Measurements from ENCODE around the gene TLCD3A.
A peak's percentile ranks its signal among the peaks of the same experiment; 100 is the strongest.
"Not testable (repeated sequence)": the region's sequence is repeated elsewhere in the genome, so short reads cannot be mapped to it uniquely, and the experiment has no call there.

Gene TLCD3A

GRCh38 chr17:732067-732901 lies at the start of gene TLCD3A:
Gene TLCD3A (plus strand): TSS chr17:732596. CDS start chr17:732648, 52 bp downstream.
- DNase-seq = peak; percentile 33 to 48

- no peak for DNase-seq
Observed at GRCh38 chr17:683040-683439, 49.4 kb upstream of the TLCD3A start.

GRCh38 chr17:683499-684254 lies 48.7 kb upstream of the TLCD3A start:
- DNase-seq = no peak

- no peak for DNase-seq
Observed at GRCh38 chr17:685006-685405, 47.4 kb upstream of the TLCD3A start.

- DNase-seq = no peak
Observed at GRCh38 chr17:688100-688989, 44.1 kb upstream of the TLCD3A start.

- DNase-seq = no peak
Observed at GRCh38 chr17:689556-690275, 42.7 kb upstream of the TLCD3A start.

- DNase-seq = no peak
Observed at GRCh38 chr17:690361-690760, 42.0 kb upstream of the TLCD3A start.

- DNase-seq = no peak
Observed at GRCh38 chr17:691423-691822, 41.0 kb upstream of the TLCD3A start.

- no peak for DNase-seq
Observed at GRCh38 chr17:692116-692515, 40.3 kb upstream of the TLCD3A start.

- no peak for DNase-seq
Observed at GRCh38 chr17:693791-694638, 38.4 kb upstream of the TLCD3A start.

GRCh38 chr17:696369-696768 lies 36.0 kb upstream of the TLCD3A start:
- no peak for DNase-seq

- DNase-seq = no peak
Observed at GRCh38 chr17:697682-698081, 34.7 kb upstream of the TLCD3A start.

GRCh38 chr17:698096-698495 lies 34.3 kb upstream of the TLCD3A start:
- not testable (repeated sequence) for DNase-seq

GRCh38 chr17:699345-699744 lies 33.1 kb upstream of the TLCD3A start:
- no peak for DNase-seq

- DNase-seq = no peak
Observed at GRCh38 chr17:700504-701094, 31.8 kb upstream of the TLCD3A start.

GRCh38 chr17:703081-703875 lies 29.1 kb upstream of the TLCD3A start:
- DNase-seq = no peak

GRCh38 chr17:704111-704864 lies 28.1 kb upstream of the TLCD3A start:
- no peak for DNase-seq

GRCh38 chr17:705011-705410 lies 27.4 kb upstream of the TLCD3A start:
- DNase-seq = no peak

GRCh38 chr17:705863-706262 lies 26.5 kb upstream of the TLCD3A start:
- no peak for DNase-seq
